HG03025 (cell line): Measurements from ENCODE around the gene SPOCK2.

Experiments
- ATAC-seq: cut with Tn5 transposase; IDR thresholded peaks from one replicate; pipeline ENCODE4 v1.9.1; 2021; ENCODE audit warnings: mild to moderate bottlenecking, moderate library complexity; ENCODE audit not compliant: unreplicated experiment, low FRiP score

Gene SPOCK2

DNA sequence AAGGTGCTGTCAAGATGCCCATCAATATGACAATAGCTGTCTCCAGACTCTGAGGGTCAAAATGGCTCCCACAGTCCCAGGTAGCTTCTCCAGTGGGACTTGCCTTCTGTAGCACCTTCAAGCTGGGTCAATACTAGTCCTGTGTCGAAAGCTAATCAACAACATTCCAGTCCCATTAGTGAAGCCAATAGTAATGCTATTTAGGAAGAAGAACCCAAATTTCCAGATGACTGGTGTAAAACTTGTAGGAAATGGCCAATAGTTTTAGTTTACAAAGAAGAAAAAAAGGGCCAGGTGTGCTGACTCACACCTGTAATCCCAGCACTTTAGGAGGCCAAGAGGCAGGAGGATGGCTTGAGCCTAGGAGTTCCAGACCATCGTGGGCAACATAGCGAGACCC, 2.0 kb upstream of the SPOCK2 start:
- ATAC-seq = no peak

DNA sequence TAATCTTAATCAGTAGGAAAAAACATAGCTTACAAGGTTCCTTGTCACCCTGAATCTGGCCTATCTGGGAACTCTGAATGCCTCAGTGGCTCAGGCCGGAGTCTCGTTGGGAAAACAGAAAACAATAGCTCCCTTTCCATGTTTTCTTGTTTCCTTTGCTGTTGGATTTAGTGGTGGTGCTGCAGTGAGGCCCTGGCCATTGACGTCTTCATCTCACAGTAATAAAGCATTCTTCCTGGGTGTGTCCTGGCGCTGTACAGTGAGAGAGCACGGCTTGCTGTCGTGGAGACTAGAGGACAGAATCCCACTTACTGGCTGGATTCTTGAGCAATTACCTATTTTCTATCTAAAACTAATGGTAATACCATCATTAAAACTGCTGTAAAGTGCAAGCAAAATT, 1.3 kb upstream of the SPOCK2 start:
- no peak for ATAC-seq

DNA sequence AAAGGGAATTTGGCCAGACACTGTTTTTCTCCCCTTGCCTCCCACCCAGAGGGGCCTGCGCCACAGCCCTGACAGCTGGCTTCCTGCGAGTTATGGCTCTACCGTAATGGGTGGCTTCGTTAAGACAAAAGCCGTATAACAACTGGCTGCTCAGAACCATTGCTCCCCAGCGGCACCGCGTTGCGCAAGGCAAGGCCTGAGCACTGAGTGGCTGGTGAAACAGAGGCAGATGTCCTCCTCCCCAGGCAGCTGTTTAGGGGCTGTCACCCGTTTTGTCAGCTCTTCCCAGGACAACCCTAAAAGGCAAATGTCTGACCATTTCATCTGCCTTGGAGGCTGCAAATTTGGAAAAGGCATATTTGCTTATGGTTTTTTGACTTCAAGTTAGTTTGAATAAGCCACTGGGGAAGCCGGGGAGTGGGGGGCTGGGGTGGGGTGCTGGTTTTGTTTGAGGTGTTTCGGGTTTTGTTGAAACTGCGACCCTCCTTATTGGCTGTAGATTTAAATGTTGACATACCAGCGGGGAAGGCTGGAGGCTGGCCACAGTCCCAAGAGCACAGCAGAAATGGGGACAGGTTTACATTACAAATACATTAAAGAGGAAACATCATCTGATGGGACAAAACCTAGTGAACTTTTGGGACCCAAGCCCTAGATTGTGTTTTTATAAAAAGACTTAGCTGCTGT, 681 bp upstream of the SPOCK2 start:
- no peak for ATAC-seq

DNA sequence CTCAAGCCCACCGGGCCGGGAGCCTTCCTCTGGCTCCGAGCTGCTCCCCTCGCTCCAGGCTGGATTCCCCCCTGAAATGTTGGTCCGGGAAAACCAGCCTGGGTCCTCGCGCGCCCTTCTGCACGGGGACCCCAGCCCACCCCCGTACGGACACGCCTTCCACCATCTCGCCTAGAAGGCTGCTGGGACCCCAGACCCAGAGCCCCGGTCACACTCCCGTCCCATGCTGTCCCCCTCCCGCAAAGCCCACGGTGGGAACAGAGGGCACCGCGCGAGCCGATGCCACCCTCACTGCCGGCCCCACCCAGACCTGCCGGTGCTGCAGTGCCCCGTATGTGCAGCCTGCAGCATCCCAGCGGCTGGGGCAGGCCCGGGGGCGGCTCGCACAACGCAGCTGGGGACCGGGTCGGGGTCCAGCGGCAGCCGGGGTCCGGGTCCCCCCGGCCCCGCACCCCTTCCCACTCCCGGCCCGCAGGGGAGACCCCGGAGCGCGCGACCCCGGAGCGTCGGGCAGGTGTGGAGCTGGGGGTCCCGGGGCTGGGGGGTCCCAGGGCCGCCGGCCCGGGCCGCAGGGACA, 871 bp downstream of the SPOCK2 start:
- no peak for ATAC-seq

DNA sequence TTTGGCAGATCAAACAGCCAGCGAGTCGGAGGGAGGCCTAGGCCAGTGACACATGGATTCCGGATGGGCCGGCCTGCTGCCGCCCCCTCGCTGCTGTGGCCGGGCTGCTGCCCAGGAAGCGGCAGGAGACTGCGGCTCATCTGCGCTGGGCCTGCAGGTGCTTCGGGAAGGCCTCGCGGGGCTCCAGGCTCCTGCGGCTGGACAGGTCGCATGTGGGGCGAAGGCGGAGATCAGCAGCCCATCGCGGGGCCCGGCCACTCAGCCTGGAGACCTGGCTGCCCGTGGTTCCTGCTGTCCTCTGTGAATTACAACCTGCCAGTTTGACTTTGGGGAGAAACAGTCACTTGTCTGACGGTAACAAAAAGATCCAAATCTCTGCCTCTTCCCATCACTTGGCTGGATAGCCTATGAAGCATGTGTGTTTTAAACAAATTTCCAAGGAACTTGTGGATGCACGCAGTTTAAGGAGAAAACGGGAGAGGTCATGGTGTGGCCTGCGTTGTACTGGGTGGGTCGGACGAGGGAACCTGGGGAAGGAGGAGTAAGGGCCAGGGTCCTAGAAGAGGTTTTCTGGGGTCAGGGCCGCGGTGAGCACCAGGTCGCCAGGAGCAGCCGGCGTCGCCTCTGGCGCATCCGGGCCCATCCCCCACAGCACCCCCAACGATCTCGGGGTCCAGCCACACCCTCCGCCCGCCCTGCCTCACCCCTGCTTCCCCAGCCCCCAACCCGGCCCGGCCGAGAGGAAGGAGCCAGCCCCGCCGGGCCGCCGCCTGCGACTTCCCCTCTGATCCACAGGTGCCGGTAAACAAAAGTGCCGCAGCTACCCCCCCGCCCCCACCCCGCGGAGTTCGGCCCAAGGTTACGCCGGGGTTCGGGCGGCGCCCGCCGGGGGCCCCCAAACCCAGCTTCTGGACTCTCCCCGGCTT, 1.6 kb downstream of the SPOCK2 start:
- ATAC-seq = no peak

DNA sequence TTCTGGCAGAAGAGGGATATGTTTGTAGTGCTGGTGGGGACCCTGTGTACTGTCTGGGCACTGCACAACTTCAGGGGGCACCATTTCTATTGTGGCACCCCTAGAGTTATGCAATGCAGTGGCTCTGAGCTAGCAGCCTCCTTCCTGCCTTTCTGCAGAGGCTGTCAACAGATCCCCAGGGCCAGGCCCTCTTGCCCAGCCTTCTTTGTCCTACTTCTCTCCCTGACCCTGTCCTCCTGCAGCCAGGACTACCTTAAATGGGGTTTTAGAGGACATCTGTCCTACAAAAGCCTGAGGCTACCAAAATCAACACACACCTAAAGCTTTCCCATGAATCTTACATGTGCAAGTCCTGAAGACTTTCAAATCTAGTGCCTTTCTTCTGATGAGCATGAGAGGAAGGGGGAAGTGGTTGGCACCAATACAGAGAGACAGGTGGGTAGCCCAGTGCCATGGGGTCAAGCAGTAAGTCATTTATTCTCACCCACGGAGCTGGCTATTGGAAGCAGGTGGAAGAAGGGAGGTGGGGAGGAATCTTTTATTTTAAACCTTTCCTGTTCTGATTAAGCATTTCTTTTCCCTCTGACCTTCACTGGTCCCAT, 2.4 kb downstream of the SPOCK2 start:
- ATAC-seq = no peak

DNA sequence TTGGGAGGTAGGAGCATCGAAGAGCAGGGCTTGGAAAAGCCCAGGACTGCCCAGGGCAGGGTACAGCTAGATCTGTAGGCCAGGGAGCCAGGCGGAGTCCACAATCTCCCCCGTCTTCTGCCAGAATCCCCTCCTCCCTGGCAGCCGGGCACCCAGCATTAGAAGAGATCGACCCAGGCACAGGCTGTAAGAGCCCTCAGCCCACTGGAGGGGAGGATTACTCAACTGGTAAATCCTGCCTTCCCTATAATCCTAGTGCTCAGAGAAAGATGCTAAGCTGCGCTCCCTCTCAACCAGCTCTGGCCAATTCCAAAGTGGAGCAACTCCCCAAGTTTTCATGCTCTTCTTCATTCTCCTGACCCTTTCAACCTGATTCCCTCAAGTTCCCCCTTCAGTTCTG, 3.2 kb downstream of the SPOCK2 start:
- no peak for ATAC-seq

DNA sequence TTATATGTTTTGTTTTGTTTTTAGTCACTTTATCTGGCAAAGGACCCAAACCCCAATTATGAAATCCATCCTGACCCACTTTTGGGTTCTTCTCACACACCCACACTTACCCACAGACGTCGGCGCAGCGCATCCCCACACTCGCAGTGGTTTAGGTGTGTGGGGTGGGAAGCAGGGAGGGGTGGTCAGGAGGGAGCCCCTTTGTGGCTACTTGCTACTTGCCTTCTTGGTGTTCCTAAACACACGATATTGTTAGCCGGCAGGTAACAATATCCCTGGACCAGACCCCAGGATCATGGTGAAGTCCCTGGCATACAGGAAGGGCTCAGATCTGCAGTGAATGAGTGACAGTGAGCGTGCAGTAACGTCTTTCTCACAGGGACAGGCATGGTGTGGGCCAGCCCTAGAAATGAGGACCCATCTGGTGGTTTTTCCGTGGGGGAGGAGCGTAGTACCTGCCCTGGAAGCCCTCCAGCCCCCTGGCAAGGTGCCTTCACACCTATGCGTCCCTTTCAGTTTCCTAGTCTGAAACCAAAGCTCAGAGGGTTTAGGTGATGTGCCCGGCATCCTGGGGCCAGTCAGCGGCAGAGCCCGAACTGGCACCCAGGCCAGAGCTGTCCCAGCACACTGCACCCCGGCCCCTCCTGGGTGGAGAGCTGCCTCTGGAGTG, 4.4 kb downstream of the SPOCK2 start:
- no peak for ATAC-seq

DNA sequence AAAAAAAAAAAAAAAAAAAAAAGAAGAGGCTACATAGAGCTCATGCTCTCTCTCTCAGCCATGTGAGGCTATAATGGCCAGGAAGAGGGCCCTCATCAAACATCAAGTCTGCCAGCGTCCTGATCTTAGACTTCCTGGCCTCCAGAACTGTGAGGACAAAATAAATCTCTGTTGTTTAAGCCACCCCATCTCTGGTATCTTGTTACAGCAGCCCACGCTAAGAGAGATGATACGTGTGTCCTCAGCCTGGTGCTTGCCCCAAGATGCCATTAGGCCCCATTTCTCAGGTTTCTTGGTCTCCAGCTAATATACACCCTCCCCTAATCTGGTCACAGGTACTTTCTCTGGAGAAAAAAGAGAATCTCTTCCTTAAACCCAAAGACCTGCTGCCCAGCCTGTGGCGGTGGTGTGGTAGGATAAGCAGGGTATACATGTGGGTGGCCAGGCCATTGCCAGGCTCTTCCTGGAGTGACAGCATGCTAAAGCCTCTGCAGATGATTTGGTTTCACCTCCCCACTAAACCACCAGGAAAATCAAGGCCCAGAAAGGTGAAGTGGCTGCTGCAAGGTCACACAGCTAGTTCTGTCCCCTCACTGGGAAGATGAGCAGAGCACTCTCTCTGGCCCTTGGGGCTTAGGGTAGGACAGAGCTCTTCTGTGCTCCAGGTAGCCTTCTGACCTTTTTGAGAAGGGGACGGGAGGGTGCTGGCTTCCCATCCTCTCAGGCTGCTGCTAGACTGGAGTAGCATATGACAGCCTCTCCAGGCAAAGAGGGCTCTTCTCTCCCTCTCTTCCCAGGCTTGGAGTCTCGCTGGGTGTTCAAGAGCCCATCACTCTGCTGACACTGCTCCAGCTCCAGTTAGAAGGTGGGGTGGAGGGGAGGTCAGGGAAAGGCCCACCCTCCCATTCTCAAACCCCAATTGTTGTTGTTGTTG, 5.2 kb downstream of the SPOCK2 start:
- ATAC-seq = no peak

DNA sequence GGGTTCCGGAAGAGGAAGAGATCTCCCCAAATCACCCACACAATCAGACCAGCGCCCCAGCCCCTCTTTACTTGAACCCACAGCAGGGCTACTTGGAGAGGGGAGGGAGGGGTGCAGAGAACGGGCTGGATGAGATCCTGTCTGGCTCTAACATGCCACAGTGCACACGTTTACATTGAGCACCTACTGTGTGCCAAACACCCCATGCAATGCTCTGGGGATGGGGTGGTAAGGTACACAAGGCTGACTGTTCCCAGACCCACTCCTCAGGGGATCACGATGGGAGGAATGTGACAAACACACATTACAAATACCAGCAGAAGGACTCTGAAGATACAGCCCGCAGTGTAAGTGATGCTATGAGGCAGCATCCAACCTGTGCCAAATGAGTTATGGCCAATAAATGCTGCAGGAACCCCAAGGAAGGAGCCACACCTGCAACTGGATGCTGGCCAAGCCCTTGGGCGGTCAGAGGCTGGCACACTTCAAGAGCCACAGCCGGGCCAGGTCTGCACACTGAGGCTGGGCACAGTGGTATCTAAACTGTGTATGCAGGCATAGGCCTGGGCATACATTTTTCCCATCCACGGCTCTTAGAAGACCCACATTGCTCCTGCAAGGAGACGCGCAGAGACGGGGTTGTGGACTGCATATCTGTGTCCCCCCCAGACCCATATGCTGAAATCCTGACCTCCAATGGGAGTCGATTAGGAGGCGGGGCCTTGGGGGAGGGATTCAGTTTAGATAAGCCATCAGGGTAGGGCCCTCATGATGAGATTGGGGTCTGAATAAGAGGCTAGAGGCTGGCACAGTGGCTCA, 6.4 kb downstream of the SPOCK2 start:
- ATAC-seq = no peak

DNA sequence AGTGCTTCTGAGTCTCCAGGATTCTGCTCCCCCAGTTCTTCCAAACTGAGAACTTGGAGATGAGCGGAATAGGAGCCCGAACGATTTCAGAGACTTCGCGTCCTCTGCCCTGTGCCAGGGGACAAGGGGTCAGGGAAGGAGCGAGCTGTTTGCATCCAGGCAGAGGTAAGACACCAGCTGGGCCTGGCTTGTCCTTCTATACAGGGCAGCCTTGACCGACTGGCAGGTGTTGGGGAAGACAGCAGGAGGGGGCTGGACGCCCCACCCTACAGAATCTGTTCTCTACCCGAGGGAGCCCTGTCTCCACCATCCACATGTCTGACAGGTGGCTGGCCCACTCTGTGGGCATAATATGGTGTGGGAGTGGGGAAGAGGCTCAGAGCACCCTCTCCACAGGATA, 7.1 kb downstream of the SPOCK2 start:
- no peak for ATAC-seq

DNA sequence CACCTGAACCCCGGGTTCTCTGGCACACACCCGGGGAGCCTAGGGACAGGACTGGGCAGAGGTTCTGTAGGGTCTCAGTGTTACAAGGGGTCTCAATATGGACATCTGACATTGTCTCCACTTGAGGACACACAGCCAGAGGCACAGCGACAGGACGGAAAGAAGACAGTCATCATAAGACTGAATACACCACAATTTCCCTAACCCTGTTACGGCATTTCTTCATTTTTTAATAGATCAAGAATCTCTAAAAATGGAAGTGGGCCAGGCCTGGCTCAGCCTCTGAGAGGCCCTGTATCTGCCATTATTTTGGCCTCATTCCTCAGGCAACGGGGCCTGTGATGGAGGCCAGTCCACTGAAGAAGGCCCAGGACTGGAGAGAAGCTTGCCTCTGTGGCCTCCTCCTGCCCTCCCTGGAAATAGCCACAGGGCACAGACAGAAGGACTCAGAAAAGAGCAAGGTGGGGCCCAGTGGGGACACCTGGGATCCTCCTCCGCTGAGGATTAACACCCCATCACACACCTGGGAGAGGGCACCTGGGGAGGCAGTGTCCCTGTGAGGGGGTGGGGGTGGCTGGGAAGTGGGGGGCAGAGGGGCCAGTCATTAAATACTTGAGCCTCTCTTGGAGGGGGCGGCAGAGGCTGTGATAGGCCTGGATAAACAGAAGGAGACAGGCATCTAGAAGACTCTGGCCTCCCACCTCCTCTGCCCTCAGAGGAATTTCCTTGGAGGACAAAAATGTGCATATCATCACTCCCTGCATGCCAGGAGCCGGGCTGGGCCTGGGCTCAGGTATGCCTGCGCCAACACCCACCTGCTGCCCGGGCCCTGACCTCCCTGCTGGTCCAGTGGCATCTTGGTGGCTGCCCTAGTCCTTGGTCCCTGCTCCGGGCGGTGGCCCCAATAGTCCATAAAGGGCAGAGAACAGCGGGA, 8.0 kb downstream of the SPOCK2 start:
- ATAC-seq = no peak

DNA sequence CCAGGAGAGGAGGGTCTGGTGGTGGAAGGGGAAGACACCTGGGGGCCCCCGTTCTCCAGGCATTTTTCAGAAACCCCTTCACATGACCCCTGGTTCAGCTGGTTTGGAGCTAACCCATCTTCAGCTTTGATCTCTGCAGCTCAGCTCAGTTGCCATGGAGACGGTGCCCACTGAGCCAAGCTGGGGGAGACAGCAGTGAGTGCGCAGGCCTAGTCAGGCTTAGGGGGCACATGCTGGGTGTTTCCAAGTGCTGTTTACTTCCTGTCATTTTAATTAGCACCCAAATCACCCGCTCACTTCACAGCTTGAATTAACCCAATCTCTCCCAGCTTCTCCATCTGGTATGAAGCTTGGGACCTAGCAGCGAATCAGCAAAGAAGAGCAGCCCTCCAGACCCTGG, 9.0 kb downstream of the SPOCK2 start:
- no peak for ATAC-seq

DNA sequence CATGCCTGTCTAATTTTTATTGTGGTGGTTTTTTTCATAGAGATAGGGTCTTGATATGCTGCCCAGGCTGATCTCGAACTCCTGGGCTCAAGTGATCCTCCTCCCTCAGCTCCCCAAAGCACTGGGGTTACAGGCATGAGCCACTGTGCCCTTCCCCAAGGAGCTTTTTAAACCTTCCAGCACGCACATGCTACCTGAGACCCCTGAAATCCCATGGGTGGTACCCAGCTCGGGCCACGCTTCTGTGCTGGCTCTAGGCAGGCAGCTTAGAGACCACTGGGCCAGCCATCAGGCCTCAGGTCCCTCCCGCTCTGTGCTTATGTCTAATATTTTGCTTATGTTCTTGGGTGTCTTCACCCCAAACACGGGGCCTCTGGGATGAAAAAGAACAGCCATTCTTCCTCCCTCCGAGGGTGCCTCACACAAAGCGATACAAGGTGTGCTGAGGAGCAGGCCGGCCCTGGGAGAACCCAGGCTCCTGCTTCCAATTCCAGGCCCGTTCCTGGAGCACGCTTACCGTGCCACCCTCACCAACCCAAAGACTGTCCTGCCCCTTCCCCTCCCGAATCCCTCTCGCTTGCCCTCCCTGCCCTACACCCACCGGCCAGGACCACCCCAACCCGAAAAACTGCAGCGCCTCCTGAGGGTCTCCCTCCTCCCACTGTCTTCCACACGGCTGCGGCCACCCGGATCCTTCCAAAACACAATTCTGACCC, 10.9 kb downstream of the SPOCK2 start:
- no peak for ATAC-seq

DNA sequence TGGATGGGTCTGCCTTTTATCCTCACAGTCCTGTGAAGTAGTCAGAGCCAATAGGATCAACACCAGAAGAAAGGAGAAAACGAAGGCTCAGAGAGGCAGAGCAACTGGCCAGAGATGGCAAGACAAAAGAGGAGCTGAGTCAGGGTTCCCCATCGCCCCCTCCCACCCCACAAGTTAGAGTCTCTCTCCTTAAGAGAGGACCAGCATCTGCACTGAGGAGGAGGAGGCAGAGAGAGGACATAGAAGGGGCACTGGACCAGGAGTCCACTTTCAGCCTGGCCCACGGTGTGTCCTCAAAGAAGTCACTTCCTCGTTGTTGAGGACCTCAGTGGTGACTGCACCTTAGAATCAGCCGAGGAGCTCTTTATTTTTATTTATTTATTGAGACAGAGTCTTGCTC, 11.6 kb downstream of the SPOCK2 start:
- ATAC-seq = no peak

DNA sequence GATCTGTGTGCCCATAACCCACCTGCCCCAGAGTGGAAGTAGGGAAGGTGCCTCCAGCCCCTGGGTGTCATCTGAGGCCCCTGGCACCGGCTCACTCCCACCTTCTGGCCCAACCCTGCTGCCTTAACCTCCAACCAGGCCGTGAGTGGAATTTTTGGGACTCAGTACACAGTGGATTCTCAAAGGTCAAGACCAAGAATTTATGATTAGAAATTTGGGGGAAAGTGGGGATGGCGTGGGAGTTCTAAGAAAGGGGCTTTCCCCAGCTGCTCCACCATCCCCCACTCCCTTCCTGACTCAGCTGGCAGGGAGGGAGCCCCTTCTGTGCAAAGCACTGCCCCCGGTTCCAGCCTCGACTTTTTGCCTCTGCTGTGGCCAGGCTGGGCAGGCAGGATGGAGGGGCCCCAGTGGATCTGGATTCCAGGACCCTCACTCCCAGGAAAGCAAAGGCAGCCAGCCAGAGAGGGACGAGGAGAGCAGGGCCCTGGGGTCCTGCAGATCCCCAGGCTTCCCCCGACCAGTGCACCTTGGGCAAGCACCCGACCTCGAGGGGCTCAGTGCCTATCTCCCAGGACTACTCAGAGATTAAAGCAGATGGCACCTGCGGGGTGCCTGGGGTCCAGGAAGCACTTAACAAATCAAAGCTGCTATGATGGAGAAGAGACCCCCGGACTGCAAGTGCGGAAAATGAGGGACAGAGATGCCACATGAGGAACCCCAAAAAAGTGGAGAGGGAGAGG, 12.8 kb downstream of the SPOCK2 start:
- no peak for ATAC-seq
